ENCODE data around the gene CDK5RAP2.

- TF ChIP-seq CTCF (IDR thresholded peaks at IDR 0.05) = no peak
- TF ChIP-seq POLR2A (IDR thresholded peaks at IDR 0.05) = no peak
Measured at GRCh38 chr9:120405860-120406259, 174.1 kb downstream of the CDK5RAP2 start.
